Upper lobe of left lung (tissue), 6 donors: ENCODE measurements around the gene MYO15B. TPM values are rescaled to one million over a fixed set of nuclear protein-coding genes. Genes with fewer than 3 reads are reported as not detected.

Experiments used
- ATAC-seq, 2 donors: fragments of 200-7000 bp; cut with Tn5 transposase; one replicate each; pipeline ENCODE4 v1.9.1; 2022; ENCODE audit warnings: mild to moderate bottlenecking in 2 of 2, moderate library complexity in 2 of 2; ENCODE audit not compliant: low FRiP score in 2 of 2
- DNase-seq, 2 donors: peaks; one replicate each; pipeline ENCODE4 v3.0.0-alpha.2; 2019 to 2020
- H3K27ac ChIP-seq, 4 donors: fragments of 200-600 bp; sonication (generic); one replicate each; pipeline ENCODE4 v1.5.1; 2016 to 2019
- H3K27me3 ChIP-seq, 4 donors: fragments of 200-600 bp; sonication (generic); one replicate each; pipeline ENCODE4 v1.5.1; 2017 to 2019
- H3K36me3 ChIP-seq, 4 donors: fragments of 200-600 bp; sonication (generic); one replicate each; pipeline ENCODE4 v1.5.1; 2016 to 2019
- H3K4me1 ChIP-seq, 4 donors: fragments of 200-600 bp; sonication (generic); one replicate each; pipeline ENCODE4 v1.5.1; 2018 to 2019
- H3K4me3 ChIP-seq, 4 donors: fragments of 200-600 bp; sonication (generic); one replicate each; pipeline ENCODE4 v1.5.1; 2017 to 2019; ENCODE audit warnings: mild to moderate bottlenecking in 2 of 4, moderate library complexity in 1 of 4
- H3K9me3 ChIP-seq, 4 donors: fragments of 200-600 bp; sonication (generic); one replicate each; pipeline ENCODE4 v1.5.1; 2018 to 2019
- CTCF ChIP-seq, 6 experiments: fragments of 450-650 bp in 4 of 6; fragments of 200-600 bp in 2 of 6; sonication (generic) in 2 of 6; IDR thresholded peaks; one replicate each; pipeline ENCODE4 v1.5.1; 2016 to 2019; ENCODE audit warnings: antibody characterized with exemption in 6 of 6
- EP300 ChIP-seq, 4 donors: sonication (generic); formaldehyde crosslinking; IDR thresholded peaks; one replicate each; pipeline ENCODE4 v1.5.1; 2017; ENCODE audit warnings: antibody characterized with exemption in 4 of 4, control low read depth in 2 of 4
- POLR2A ChIP-seq, 4 donors: fragments of 450-650 bp; IDR thresholded peaks; one replicate each; pipeline ENCODE4 v1.5.1; 2016 to 2017; ENCODE audit warnings: antibody characterized with exemption in 4 of 4, mild to moderate bottlenecking in 2 of 4
- POLR2AphosphoS5 ChIP-seq, 2 donors: sonication (generic); formaldehyde crosslinking; IDR thresholded peaks; one replicate each; pipeline ENCODE4 v1.5.1; 2017; ENCODE audit warnings: antibody characterized with exemption in 2 of 2
- WGBS, 2 donors: methylation state at CpG; one replicate each; pipeline ENCODE4 v1.1.5; 2017 to 2018; 5-methylcytosine and 5-hydroxymethylcytosine counted together
- total RNA-seq, 6 donors: library from RNA; depleted of rRNA in 4 of 6; stranded (reverse); fragments of >200 nt in 4 of 6; gene quantifications; one replicate each; pipeline versions ENCODE4 v1.1.0 to v1.2.1, GENCODE V29; 2016 to 2021
- donor health status: DM: no; HTN: no; CAD: no; lungs with moderate emphysema.
- donor health status: DM: no; HTN: yes; CAD: no; lungs with severe emphysema.

MYO15B gene
- total RNA-seq = 100 to 1,000 TPM in 4 of 6 donors, 10 to 100 TPM in 2; 89.8 to 592 (median 183) TPM

- Histone ChIP-seq H3K27me3 (no peaks in the 10 kb centered on the region), H3K4me1 (peaks cover 14 to 33% (median 17%) of the 10 kb centered on the region in 4 donors), H3K9me3 (no peaks in the 10 kb centered on the region), H3K4me3 (peak within 1 kb of the TSS; percentile 61 to 82 (median 62)), H3K36me3 (peaks cover 0 to 19% (median 4%) of the 10 kb centered on the region in 4 donors), H3K27ac (peak within 1 kb of the TSS; percentile 95 to 99 (median 96))
- DNase-seq = peak; percentile 64 to 95
- ATAC-seq = peak; percentile 41 to 67
- peak; percentile 14 to 47 for TF ChIP-seq POLR2AphosphoS5 (IDR thresholded peaks at IDR 0.05)
- TF ChIP-seq EP300 (IDR thresholded peaks at IDR 0.05) = no peak
- TF ChIP-seq CTCF (IDR thresholded peaks at IDR 0.05) = peak; percentile 37 to 82 (median 55)
- TF ChIP-seq POLR2A (IDR thresholded peaks at IDR 0.05) = peak in 2 of 4 donors; percentile 31 to 33
- 3 to 5% methylated on average over 27 to 58 of the region's 82 CpGs for WGBS, 2 donors
These were observed at the start of gene MYO15B for GRCh38 chr17:75587675-75588595. Gene MYO15B (plus strand): TSS chr17:75587800. CDS start chr17:75588058, 258 bp downstream.

GRCh38 chr17:75539967-75540729 is 47.5 kb upstream of the MYO15B start:
- H3K9me3 ChIP-seq = no peaks in the 10 kb centered on the region
- no peak overlapping the region for H3K27ac ChIP-seq
- peaks cover 0 to 27% (median 9%) of the 10 kb centered on the region in 4 donors for H3K4me1 ChIP-seq
- no peak for ATAC-seq
- 84 to 93% methylated on average over 3 to 13 of the region's 13 CpGs for WGBS, 2 donors
- no peak for TF ChIP-seq EP300 (IDR thresholded peaks at IDR 0.05)
- no peak for TF ChIP-seq CTCF (IDR thresholded peaks at IDR 0.05)
- no peak for TF ChIP-seq POLR2A (IDR thresholded peaks at IDR 0.05)
- TF ChIP-seq POLR2AphosphoS5 (IDR thresholded peaks at IDR 0.05) = no peak
- H3K36me3 ChIP-seq = peaks cover 0 to 8% (median 0%) of the 10 kb centered on the region in 4 donors
- H3K4me3 ChIP-seq = no peak overlapping the region
- peak in 1 of 2 donors; percentile 69 for DNase-seq
- H3K27me3 ChIP-seq = no peaks in the 10 kb centered on the region

- ATAC-seq = no peak
- Histone ChIP-seq H3K9me3 (no peaks in the 10 kb centered on the region), H3K27ac (no peak overlapping the region), H3K4me3 (no peak overlapping the region), H3K27me3 (no peaks in the 10 kb centered on the region), H3K36me3 (peaks cover 0 to 8% (median 0%) of the 10 kb centered on the region in 4 donors), H3K4me1 (peaks cover 0 to 19% (median 6%) of the 10 kb centered on the region in 4 donors)
- TF ChIP-seq POLR2AphosphoS5 (IDR thresholded peaks at IDR 0.05) = no peak
- TF ChIP-seq POLR2A (IDR thresholded peaks at IDR 0.05) = no peak
- TF ChIP-seq CTCF (IDR thresholded peaks at IDR 0.05) = no peak
- no peak for TF ChIP-seq EP300 (IDR thresholded peaks at IDR 0.05)
- DNase-seq = no peak
- 75 to 79% methylated on average over 3 to 4 of the region's 4 CpGs for WGBS, 2 donors
These were observed 46.6 kb upstream of the MYO15B start for GRCh38 chr17:75540923-75541503.

GRCh38 chr17:75542229-75542628 is 45.4 kb upstream of the MYO15B start:
- Histone ChIP-seq H3K27ac (peak overlapping the region in 1 of 4 donors; percentile 44), H3K27me3 (no peaks in the 10 kb centered on the region), H3K4me3 (no peak overlapping the region), H3K9me3 (no peaks in the 10 kb centered on the region), H3K4me1 (peaks cover 0 to 14% (median 3%) of the 10 kb centered on the region in 4 donors), H3K36me3 (peaks cover 0 to 8% (median 0%) of the 10 kb centered on the region in 4 donors)
- TF ChIP-seq POLR2AphosphoS5 (IDR thresholded peaks at IDR 0.05) (no peak), EP300 (IDR thresholded peaks at IDR 0.05) (no peak), POLR2A (IDR thresholded peaks at IDR 0.05) (no peak), CTCF (IDR thresholded peaks at IDR 0.05) (no peak)
- ATAC-seq (no peak), DNase-seq (peak in 1 of 2 donors; percentile 35)
- WGBS, 2 donors = 74 to 90% methylated on average over 8 of the region's 8 CpGs
